ENCODE measurements around the gene WDR35.

WDR35 gene

DNA sequence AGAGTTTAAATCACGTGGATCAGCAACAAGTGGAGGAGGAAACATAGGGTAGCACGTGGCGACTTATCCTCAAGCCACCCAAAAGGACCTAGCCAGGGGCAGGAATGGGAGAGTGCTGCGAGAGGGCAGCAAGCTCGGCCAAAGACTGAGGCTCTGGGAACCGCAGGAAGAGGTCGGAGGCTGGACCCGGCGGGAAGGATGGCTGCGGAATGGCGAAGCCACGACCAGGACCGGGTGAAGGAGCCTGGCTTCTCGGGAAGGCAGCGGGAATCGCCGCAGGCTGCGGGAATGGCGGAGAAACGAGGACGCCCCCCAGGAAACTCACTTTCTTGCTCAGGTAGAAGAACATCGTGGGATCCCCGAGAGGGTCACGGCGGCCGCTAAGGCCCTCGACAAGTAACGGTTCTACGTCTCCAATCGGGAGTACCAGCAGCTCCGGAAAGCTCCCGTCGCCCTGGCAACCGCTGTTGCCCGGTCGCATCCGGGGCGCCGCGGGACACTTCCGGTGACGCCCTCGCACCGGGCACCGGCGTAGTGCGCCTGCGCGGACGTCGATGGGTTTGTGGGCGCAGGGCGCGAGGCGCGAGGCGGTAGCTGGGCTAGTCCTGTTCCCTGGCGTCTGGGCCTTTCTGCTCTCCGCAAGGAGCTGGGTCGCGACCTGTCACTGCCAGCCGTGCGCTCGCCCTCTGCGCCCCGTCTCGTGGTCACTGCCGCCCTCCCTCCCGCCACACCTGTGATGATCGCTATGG lies at the start of gene WDR35:
Gene WDR35, minus strand, starts transcription at position 439 of the 749 bp plus-strand sequence. Its CDS starts 90 bp downstream, at position 349.
- peaks cover 5% of the 10 kb centered on the region for H3K79me2 ChIP-seq
- no peaks in the 10 kb centered on the region for H3K27me3 ChIP-seq (ENCODE audit: control insufficient read depth, insufficient read depth, low read length)
- no peaks in the 10 kb centered on the region for H3K36me3 ChIP-seq (ENCODE audit: control insufficient read depth, insufficient read depth, low read length)
- no peaks in the 10 kb centered on the region for H3K9me3 ChIP-seq (ENCODE audit: control insufficient read depth, low read length)
- peaks cover 6% of the 10 kb centered on the region for H3K4me1 ChIP-seq
- TF ChIP-seq, protein P1, sequence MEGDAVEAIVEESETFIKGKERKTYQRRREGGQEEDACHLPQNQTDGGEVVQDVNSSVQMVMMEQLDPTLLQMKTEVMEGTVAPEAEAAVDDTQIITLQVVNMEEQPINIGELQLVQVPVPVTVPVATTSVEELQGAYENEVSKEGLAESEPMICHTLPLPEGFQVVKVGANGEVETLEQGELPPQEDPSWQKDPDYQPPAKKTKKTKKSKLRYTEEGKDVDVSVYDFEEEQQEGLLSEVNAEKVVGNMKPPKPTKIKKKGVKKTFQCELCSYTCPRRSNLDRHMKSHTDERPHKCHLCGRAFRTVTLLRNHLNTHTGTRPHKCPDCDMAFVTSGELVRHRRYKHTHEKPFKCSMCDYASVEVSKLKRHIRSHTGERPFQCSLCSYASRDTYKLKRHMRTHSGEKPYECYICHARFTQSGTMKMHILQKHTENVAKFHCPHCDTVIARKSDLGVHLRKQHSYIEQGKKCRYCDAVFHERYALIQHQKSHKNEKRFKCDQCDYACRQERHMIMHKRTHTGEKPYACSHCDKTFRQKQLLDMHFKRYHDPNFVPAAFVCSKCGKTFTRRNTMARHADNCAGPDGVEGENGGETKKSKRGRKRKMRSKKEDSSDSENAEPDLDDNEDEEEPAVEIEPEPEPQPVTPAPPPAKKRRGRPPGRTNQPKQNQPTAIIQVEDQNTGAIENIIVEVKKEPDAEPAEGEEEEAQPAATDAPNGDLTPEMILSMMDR (IDR thresholded peaks at IDR 0.05), result no peak
- peak within 1 kb of the TSS; percentile 94 for H2AFZ ChIP-seq
- H3K4me2 ChIP-seq (ENCODE audit: low read length), result peak within 1 kb of the TSS; percentile 97
- H3K9ac ChIP-seq, result no peak within 1 kb of the TSS
- H3K4me3 ChIP-seq (ENCODE audit: low read depth, low read length), result peak within 1 kb of the TSS; percentile 91
- H3K27ac ChIP-seq, result peak within 1 kb of the TSS; percentile 33

DNA sequence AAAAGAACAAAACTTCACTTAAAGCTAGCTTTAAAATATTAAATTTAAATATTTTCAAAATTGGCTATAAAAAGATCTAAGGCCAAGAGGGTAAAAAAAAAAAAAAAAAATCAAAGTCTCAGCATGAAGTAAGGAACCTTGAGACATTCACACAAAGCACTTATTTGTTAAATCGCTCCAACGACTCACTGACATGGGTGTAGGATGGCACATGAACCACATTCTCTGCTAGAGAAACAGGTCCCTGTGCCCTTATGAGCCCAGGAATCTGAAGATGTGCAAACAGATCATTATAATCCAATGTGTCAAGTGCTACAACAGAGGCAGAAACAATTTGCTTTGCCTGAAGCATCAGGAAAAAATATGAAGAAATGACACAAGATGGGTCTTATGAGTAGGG lies 47.8 kb upstream of the WDR35 start:
- no peak overlapping the region for H3K27ac ChIP-seq
- H2AFZ ChIP-seq, result no peak overlapping the region
- H3K4me3 ChIP-seq (ENCODE audit: low read depth, low read length), result no peak overlapping the region
- peaks cover 3% of the 10 kb centered on the region for H3K4me1 ChIP-seq
- H3K79me2 ChIP-seq, result peaks cover 11% of the 10 kb centered on the region
- no peak overlapping the region for H3K9ac ChIP-seq
- TF ChIP-seq, protein P1 (IDR thresholded peaks at IDR 0.05), result no peak
- H3K4me2 ChIP-seq (ENCODE audit: low read length), result no peak overlapping the region
- H3K9me3 ChIP-seq (ENCODE audit: control insufficient read depth, low read length), result no peaks in the 10 kb centered on the region
- H3K27me3 ChIP-seq (ENCODE audit: control insufficient read depth, insufficient read depth, low read length), result no peaks in the 10 kb centered on the region
- no peaks in the 10 kb centered on the region for H3K36me3 ChIP-seq (ENCODE audit: control insufficient read depth, insufficient read depth, low read length)

GRCh38 chr2:20035955-20036666 lies 46.2 kb upstream of the WDR35 start:
- Histone ChIP-seq H3K27ac (no peak overlapping the region), H3K79me2 (peaks cover 3% of the 10 kb centered on the region), H3K27me3 (ENCODE audit: control insufficient read depth, insufficient read depth, low read length) (no peaks in the 10 kb centered on the region), H3K4me1 (peaks cover 3% of the 10 kb centered on the region), H3K4me2 (ENCODE audit: low read length) (no peak overlapping the region), H3K9me3 (ENCODE audit: control insufficient read depth, low read length) (no peaks in the 10 kb centered on the region), H3K36me3 (ENCODE audit: control insufficient read depth, insufficient read depth, low read length) (no peaks in the 10 kb centered on the region), H3K9ac (no peak overlapping the region), H2AFZ (no peak overlapping the region), H3K4me3 (ENCODE audit: low read depth, low read length) (no peak overlapping the region)
- TF ChIP-seq, protein P1 (IDR thresholded peaks at IDR 0.05), result no peak

GRCh38 chr2:20034821-20035220 lies 44.9 kb upstream of the WDR35 start:
- Histone ChIP-seq H3K4me2 (ENCODE audit: low read length) (no peak overlapping the region), H3K27me3 (ENCODE audit: control insufficient read depth, insufficient read depth, low read length) (no peaks in the 10 kb centered on the region), H3K27ac (no peak overlapping the region), H2AFZ (no peak overlapping the region), H3K9ac (no peak overlapping the region), H3K36me3 (ENCODE audit: control insufficient read depth, insufficient read depth, low read length) (no peaks in the 10 kb centered on the region), H3K9me3 (ENCODE audit: control insufficient read depth, low read length) (no peaks in the 10 kb centered on the region), H3K79me2 (no peaks in the 10 kb centered on the region), H3K4me3 (ENCODE audit: low read depth, low read length) (no peak overlapping the region), H3K4me1 (peaks cover 3% of the 10 kb centered on the region)
- TF ChIP-seq, protein P1 (IDR thresholded peaks at IDR 0.05), result no peak

All from parathyroid adenoma (tissue), 2 donors.